Muscle layer of colon (tissue), 2 donors: Measurements from ENCODE around the gene CHMP5.
"Not testable (repeated sequence)": the region's sequence is repeated elsewhere in the genome, so short reads cannot be mapped to it uniquely, and the experiment has no call there.

Experiments
- H3K27ac ChIP-seq: one replicate; pipeline ENCODE4 v1.7.0; 2013; ENCODE audit warnings: low read depth, mild to moderate bottlenecking, low read length, moderate library complexity
- H3K27me3 ChIP-seq, 2 donors: one replicate each; pipeline ENCODE4 v1.7.0; 2013; ENCODE audit warnings: low read length in 2 of 2, mild to moderate bottlenecking in 2 of 2; ENCODE audit not compliant: insufficient read depth in 2 of 2, control insufficient read depth in 1 of 2
- H3K36me3 ChIP-seq: one replicate; pipeline ENCODE4 v1.7.0; 2013; ENCODE audit warnings: mild to moderate bottlenecking, low read length; ENCODE audit not compliant: insufficient read depth
- H3K4me1 ChIP-seq: one replicate; pipeline ENCODE4 v1.7.0; 2013; ENCODE audit warnings: mild to moderate bottlenecking, low read length; ENCODE audit not compliant: insufficient read depth
- H3K4me3 ChIP-seq, 2 donors: one replicate each; pipeline ENCODE4 v1.7.0; 2013; ENCODE audit warnings: low read length in 2 of 2, low read depth in 1 of 2, mild to moderate bottlenecking in 1 of 2, moderate library complexity in 1 of 2
- H3K9ac ChIP-seq: one replicate; pipeline ENCODE4 v1.7.0; 2013; ENCODE audit warnings: low read length
- H3K9me3 ChIP-seq: one replicate; pipeline ENCODE4 v1.7.0; 2013; ENCODE audit warnings: mild to moderate bottlenecking, low read length
- donor health status: abdominal sarcoma.
- donor health status: Adenocarcinoma of cecum.

The CHMP5 gene

DNA sequence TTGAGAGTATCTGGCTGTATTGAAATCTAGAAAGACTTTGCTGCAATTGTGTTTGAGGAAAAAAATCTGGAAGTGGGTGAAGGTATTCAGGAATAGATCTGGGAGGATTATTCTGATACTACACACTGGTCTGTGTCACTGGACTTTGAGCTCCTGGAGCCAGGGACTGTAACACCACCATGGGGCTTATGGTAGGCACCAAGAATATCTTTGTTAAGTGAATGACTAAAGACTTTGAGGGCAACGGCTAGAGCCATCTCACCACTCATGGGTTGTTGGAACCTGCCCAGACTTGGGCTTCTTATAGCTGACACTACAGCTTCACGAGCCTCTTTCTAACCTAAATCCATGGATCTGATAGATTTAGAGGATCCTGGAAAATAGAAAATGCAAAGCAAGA is 35.7 kb downstream of the CHMP5 start:
- no peaks in the 10 kb centered on the region for H3K27me3 ChIP-seq
- peaks cover 76% of the 10 kb centered on the region for H3K36me3 ChIP-seq
- H3K9ac ChIP-seq: no peak overlapping the region
- H3K4me3 ChIP-seq: no peak overlapping the region
- no peak overlapping the region for H3K27ac ChIP-seq
- peaks cover 20% of the 10 kb centered on the region for H3K4me1 ChIP-seq
- H3K9me3 ChIP-seq: no peaks in the 10 kb centered on the region

GRCh38 chr9:33304362-33304761 is 39.5 kb downstream of the CHMP5 start:
- no peaks in the 10 kb centered on the region for H3K9me3 ChIP-seq
- peaks cover 83% of the 10 kb centered on the region for H3K36me3 ChIP-seq
- no peaks in the 10 kb centered on the region for H3K4me1 ChIP-seq
- H3K4me3 ChIP-seq: no peak overlapping the region
- H3K9ac ChIP-seq: no peak overlapping the region
- no peaks in the 10 kb centered on the region for H3K27me3 ChIP-seq
- H3K27ac ChIP-seq: no peak overlapping the region

DNA sequence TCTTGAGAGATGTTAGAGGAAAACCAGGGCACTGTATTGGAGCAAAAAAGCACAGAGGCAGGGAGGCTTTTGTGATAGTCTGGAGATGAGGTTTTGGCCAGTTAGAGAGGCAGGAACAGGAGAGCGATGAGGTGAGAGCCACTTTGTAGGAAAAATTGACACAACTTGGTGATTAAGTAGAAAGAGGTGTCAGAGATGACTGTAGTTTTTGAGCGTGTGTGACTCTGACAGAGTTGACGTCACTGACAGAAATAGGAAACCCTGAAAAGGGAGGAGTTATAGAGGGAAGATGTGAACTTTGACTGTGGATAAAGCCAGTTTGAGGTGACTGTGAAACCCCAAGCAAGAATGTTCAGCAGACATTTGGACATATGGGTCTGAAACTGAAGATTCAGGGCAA is 41.2 kb downstream of the CHMP5 start:
- Histone ChIP-seq H3K9me3 (no peaks in the 10 kb centered on the region), H3K27me3 (no peaks in the 10 kb centered on the region), H3K9ac (no peak overlapping the region), H3K27ac (no peak overlapping the region), H3K36me3 (peaks cover 87% of the 10 kb centered on the region), H3K4me1 (no peaks in the 10 kb centered on the region), H3K4me3 (no peak overlapping the region)

GRCh38 chr9:33307067-33307466 is 42.2 kb downstream of the CHMP5 start:
- Histone ChIP-seq H3K4me3 (no peak overlapping the region), H3K27me3 (no peaks in the 10 kb centered on the region), H3K4me1 (no peaks in the 10 kb centered on the region), H3K9me3 (no peaks in the 10 kb centered on the region), H3K27ac (no peak overlapping the region), H3K36me3 (peaks cover 95% of the 10 kb centered on the region), H3K9ac (no peak overlapping the region)

- Histone ChIP-seq H3K36me3 (peaks cover 94% of the 10 kb centered on the region), H3K4me3 (no peak overlapping the region), H3K4me1 (no peaks in the 10 kb centered on the region), H3K9me3 (no peaks in the 10 kb centered on the region), H3K27me3 (no peaks in the 10 kb centered on the region), H3K27ac (no peak overlapping the region), H3K9ac (no peak overlapping the region)
Observed at GRCh38 chr9:33309903-33310302, 45.1 kb downstream of the CHMP5 start.

- H3K4me3 ChIP-seq: no peak overlapping the region
- no peak overlapping the region for H3K27ac ChIP-seq
- H3K27me3 ChIP-seq: no peaks in the 10 kb centered on the region
- H3K36me3 ChIP-seq: peaks cover 93% of the 10 kb centered on the region
- H3K9ac ChIP-seq: no peak overlapping the region
- no peaks in the 10 kb centered on the region for H3K4me1 ChIP-seq
- no peaks in the 10 kb centered on the region for H3K9me3 ChIP-seq
Observed at GRCh38 chr9:33310748-33311147, 45.9 kb downstream of the CHMP5 start.

- no peaks in the 10 kb centered on the region for H3K9me3 ChIP-seq
- no peaks in the 10 kb centered on the region for H3K4me1 ChIP-seq
- no peak overlapping the region for H3K27ac ChIP-seq
- H3K36me3 ChIP-seq: peaks cover 93% of the 10 kb centered on the region
- H3K4me3 ChIP-seq: no peak overlapping the region
- no peak overlapping the region for H3K9ac ChIP-seq
- H3K27me3 ChIP-seq: no peaks in the 10 kb centered on the region
Observed at GRCh38 chr9:33311953-33312352, 47.1 kb downstream of the CHMP5 start.

GRCh38 chr9:33315371-33315770 is 50.5 kb downstream of the CHMP5 start:
- Histone ChIP-seq H3K27ac (no peak overlapping the region), H3K27me3 (no peaks in the 10 kb centered on the region), H3K4me3 (no peak overlapping the region), H3K36me3 (peaks cover 85% of the 10 kb centered on the region), H3K9ac (no peak overlapping the region), H3K9me3 (no peaks in the 10 kb centered on the region), H3K4me1 (peaks cover 5% of the 10 kb centered on the region)

DNA sequence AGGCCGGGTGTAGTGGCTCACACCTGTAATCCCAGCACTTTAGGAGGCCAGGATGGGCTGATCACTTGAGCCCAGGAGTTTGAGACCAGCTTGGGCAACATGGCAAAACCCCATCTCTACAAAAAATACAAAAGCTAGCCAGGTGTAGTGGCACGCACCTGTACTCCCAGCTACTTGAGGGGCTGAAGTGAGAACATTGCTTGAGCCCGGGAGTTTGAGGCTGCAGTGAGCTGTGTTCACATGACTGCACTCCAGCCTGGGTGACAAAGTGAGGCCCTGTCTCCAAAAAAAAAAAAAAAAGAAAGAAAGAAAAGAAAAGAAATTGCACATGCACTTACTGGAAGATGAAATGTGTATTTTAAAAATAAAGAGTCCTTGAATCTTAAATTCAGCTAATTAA is 52.3 kb downstream of the CHMP5 start:
- not testable (repeated sequence) for H3K27me3 ChIP-seq

DNA sequence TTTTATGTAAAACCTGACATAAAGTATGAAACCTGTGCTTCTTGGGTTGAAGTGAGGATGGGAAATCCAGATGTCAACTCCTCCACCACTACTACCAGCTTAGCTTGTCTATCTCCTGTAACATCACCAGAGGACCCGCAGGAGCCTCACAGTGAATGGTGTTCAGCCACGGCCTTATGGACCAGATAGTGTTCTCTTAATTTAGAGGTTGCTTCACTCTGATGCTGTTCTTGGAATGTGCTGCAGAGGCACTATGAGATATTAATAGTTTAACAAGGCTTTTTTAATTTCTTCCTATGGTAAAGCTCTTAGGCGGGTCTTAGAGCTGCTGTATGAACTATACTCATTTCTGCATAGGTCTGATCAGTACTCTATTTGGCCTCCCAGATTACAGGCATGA is 53.4 kb downstream of the CHMP5 start:
- Histone ChIP-seq H3K9me3 (no peaks in the 10 kb centered on the region), H3K4me3 (no peak overlapping the region), H3K9ac (no peak overlapping the region), H3K36me3 (peaks cover 83% of the 10 kb centered on the region), H3K4me1 (peaks cover 15% of the 10 kb centered on the region), H3K27ac (no peak overlapping the region), H3K27me3 (no peaks in the 10 kb centered on the region)

More for the DNA sequence above, 52.3 kb downstream of the CHMP5 start:
- H3K9ac ChIP-seq, H3K9me3 ChIP-seq, H3K4me3 ChIP-seq, H3K27ac ChIP-seq: not testable (repeated sequence)
- Histone ChIP-seq H3K4me1 (peaks cover 15% of the 10 kb centered on the region), H3K36me3 (peaks cover 83% of the 10 kb centered on the region)

DNA sequence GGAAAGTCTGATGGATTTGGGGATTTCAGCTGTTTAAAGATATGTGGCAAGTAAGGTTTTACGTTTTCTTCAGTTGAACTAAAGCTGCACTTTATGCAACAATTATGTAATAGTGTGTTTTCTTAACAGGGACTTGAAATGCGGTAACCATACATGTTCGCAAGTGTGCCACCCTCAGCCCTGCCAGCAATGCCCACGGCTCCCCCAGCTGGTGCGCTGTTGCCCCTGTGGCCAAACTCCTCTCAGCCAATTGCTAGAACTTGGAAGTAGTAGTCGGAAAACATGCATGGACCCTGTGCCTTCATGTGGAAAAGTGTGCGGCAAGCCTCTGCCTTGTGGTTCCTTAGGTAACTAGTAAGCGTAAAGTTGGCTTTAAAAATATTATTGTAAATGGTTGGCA is 53.9 kb downstream of the CHMP5 start:
- no peak overlapping the region for H3K27ac ChIP-seq

DNA sequence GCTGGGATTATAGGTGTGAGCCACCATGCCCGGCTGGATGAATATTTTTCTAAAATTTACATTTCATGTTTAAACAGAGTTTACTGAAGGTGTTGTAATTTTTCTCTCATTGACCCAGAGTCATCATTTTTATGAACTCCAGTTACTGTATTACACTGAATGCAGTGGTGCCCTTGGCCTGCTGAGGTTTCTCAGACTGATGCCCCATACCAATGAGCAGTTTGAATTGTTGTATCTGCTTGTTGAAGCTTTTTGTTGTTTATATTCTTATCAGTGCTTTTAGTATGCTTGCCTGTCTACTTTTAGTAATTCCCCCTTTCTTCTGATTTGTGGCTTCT is 55.4 kb downstream of the CHMP5 start:
- H3K9me3 ChIP-seq: no peaks in the 10 kb centered on the region
- H3K27ac ChIP-seq: peak overlapping the region; percentile 49
- no peak overlapping the region for H3K4me3 ChIP-seq
- peaks cover 15% of the 10 kb centered on the region for H3K4me1 ChIP-seq
- H3K36me3 ChIP-seq: peaks cover 69% of the 10 kb centered on the region
- no peak overlapping the region for H3K9ac ChIP-seq
- no peaks in the 10 kb centered on the region for H3K27me3 ChIP-seq

More for the DNA sequence above, 53.9 kb downstream of the CHMP5 start:
- Histone ChIP-seq H3K4me1 (peaks cover 15% of the 10 kb centered on the region), H3K36me3 (peaks cover 78% of the 10 kb centered on the region), H3K9me3 (no peaks in the 10 kb centered on the region), H3K27me3 (no peaks in the 10 kb centered on the region), H3K9ac (no peak overlapping the region), H3K4me3 (no peak overlapping the region)
